HG02943 (cell line): ENCODE results near the gene PIK3R2.

Experiments
- ATAC-seq: cut with Tn5 transposase; IDR thresholded peaks from one replicate; pipeline ENCODE4 v1.9.1; 2021; ENCODE audit warnings: mild to moderate bottlenecking, low read depth, moderate library complexity; ENCODE audit not compliant: unreplicated experiment

The PIK3R2 gene

DNA sequence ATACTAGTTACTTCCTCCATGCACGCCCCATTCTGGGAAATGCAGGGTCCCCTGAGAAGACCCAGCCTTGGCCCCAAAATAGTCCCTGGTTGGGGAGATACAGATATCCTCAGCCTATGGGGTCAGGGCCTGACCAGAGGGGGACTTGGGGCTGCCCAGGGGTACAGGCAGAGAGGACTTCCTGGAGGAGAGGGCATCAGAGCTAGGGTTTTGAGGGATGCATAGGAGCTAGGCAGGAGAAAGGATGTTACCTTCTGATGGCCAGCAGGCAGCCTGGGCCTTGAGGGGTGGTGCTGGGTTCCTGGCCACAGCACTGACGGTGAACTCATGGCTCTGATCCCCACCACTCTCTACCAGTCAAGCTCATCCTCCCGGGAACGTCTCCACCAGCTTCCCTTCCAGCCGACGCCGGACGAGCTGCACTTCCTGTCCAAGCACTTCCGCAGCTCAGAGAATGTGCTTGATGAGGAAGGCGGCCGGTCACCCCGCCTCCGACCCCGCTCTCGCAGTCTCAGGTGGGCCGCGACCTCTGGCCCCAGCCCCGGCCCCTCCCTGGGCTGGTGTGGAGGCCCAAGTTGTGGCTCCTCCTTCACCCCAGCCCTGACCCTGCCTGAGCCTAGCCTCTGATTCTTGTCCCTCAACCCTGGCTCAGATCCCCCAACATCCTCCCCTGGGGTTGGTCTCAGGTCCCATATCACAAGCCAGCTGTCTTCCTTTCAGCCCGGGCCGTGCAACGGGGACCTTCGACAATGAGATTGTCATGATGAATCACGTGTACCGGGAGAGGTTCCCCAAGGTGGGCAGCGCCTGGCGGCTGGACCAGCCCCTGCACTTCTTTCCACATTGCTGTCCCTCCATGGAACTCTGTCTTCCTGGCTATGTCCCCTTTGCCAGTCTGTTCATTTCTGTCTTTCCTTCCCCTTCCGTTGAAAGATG is 29.8 kb upstream of the PIK3R2 start:
- no peak for ATAC-seq

DNA sequence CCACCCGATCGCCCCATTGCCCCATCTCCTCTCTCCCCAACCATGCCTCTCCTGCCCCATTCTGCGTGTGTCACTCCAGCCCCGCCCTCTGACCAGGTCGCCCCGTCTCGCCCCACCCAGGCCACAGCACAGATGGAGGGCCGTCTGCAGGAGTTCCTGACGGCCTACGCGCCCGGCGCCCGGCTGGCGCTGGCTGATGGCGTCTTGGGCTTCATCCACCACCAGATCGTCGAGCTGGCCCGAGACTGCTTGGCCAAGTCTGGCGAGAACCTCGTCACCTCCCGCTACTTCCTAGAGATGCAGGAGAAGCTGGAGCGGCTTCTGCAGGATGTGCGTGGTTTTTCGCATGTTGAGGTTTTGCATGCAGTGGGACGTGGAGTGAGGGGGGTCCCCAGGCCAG is 29.1 kb upstream of the PIK3R2 start:
- no peak for ATAC-seq

GRCh38 chr19:18126097-18126496 is 26.9 kb upstream of the PIK3R2 start:
- ATAC-seq: no peak

DNA sequence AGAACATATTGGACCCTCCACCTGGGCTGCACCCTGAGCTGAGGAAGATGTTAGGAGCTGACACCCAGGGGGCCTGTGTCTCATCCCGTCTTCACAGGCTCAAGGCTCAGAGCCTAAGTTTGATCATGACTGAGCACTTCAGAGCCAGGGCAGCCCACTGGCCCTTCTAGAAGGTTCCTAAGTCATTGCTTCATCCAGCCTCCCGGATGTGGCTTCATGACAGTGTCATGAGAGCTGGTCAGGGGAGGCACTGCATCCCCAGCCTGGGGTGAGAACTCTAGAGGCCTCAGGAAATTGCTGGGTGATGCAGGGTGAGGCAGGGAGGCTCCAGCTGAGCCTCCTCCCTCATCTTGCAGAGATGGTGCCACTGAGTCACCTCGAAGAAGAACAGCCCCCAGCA is 24.9 kb upstream of the PIK3R2 start:
- ATAC-seq: no peak

- ATAC-seq: no peak
These were observed 24.2 kb upstream of the PIK3R2 start for GRCh38 chr19:18128805-18129204.

DNA sequence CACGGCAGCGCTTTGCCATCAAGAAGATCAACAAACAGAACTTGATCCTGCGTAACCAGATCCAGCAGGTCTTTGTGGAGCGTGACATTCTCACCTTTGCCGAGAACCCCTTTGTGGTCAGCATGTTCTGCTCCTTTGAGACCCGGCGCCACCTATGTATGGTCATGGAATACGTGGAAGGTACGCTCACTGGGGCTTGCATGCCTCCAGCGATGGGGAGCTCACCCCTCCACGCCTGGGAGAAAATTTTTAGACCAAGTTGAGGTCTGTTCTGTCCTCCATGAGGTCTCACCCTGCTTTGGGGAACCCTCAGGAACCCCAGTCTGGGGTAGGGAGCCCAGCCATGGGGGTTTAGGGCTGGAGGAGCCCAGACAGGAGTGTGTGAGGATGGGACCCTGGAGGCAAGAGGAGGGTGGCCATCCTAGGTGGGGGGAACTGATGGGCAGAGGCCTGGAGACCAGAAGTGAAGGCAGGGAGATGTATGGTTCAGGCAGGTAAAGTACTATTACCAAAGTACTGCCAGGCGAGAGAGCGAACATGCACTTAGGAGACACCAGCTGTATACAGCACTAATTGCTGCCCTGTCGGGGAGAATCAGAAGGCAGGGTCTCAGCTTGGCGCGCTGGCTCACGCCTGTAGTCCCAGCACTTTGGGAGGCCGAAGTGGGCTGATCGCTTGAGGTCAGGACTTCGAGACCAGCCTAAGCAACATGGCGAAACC is 22.3 kb upstream of the PIK3R2 start:
- no peak for ATAC-seq

DNA sequence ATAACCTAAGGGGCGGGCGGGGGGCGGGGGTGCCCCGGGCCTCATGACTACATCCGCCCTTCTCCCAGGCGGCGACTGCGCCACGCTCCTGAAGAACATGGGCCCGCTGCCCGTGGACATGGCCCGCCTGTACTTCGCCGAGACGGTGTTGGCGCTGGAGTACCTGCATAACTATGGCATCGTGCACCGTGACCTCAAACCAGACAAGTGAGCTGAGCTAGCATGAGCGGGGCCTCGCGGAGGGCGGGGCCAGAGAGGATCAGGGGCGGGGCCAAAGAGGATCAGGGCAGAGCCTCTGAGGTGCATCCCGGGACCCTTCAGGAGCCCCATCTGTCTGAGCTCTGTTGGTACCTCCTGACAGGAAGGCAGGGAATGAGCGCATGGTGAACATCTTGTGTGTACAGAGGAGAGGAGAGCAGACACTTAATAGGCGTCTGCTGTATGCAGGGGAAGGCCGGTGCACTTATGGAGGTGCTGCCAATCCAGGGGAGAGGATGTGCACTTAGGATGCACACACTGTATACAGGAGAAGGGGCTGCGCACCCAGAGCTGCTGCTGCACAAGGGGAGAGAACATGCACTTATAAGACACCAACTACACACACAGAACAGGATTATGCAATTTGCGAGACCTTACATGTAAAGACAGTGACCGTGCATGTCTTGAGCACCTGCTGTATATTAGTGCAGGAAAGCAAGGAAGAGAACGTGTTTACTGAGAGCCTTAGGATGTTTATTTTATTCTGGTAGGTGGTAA is 20.9 kb upstream of the PIK3R2 start:
- no peak for ATAC-seq

DNA sequence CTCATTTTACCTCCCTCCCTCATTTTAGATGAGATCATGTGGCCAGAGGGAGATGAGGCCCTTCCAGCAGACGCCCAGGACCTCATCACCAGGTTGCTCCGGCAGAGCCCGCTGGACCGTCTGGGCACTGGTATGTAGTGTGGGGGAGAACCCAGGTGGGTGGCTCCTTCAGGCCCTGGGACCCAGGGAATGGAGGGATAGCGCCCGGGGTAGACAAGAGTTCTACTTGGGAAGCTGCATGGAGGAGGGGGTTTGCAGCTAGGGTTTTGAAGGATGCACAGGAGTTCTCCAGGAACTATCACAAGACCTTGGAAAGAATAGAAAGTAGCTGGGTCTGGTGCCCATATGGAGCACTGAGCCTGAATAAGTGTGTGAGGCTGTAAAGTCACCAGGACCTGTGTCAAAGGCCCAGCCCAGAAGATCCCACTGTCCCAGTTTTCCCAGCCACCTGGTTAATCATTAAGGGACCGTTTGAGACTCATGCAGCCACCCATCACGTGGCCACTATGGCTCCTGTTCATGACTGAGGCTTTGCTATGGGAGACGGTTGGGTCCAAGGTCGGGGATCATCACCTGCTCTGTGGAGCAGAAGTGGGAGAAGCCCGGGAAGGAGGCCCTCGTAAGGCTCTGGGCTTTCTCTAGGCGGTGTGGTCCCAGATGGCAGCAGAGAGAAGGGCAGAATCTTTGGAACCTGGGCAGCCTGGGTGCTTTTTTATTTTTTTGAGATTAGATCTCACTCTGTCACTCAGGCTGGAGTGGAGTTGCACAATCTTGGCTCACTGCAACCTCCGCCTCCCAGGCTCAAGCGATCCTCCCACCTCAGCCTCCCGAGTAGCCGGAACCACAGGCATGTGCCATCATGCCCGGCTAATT is 17.0 kb upstream of the PIK3R2 start:
- ATAC-seq: no peak

DNA sequence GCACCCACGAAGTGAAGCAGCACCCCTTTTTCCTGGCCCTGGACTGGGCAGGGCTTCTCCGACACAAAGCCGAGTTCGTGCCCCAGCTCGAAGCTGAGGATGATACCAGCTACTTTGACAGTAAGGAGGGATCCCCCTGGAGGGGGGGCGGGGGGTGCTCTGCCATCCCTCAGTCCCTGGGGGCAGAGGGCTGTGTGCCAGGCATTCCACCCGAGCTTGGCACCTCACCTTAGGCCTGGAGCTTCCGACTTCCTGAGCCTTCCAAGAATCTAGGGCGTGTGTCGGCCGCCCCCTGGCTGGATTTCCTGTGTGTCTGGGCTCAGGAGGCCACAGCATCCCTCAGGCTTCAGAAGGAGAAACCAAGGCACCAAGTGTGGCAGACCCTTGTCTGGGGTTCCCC is 15.7 kb upstream of the PIK3R2 start:
- no peak for ATAC-seq

- no peak for ATAC-seq
These were observed 15.2 kb upstream of the PIK3R2 start for GRCh38 chr19:18137657-18138339.

GRCh38 chr19:18140473-18140872 is 12.5 kb upstream of the PIK3R2 start:
- ATAC-seq: no peak

- no peak for ATAC-seq
These were observed 11.9 kb upstream of the PIK3R2 start for GRCh38 chr19:18141031-18141430.

GRCh38 chr19:18143902-18144301 is 9.1 kb upstream of the PIK3R2 start:
- ATAC-seq: no peak

DNA sequence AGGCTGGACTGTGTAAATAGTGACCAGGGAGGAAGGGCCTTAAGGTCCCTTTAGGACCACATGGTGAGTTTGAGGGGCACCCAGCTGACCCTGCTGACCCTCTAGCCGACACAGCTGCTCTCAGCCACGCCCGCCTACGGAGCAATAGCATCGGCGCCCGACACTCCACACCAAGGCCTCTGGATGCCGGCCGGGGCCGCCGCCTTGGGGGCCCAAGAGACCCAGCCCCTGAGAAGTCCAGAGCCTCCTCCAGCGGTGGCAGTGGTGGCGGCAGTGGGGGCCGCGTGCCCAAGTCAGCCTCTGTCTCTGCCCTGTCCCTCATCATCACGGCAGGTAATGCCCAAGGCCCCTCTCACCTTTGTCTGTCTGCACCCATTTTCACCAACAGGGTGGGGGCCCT is 8.6 kb upstream of the PIK3R2 start:
- no peak for ATAC-seq

GRCh38 chr19:18144906-18145305 is 8.1 kb upstream of the PIK3R2 start:
- ATAC-seq: no peak

GRCh38 chr19:18145391-18145999 is 7.5 kb upstream of the PIK3R2 start:
- no peak for ATAC-seq

DNA sequence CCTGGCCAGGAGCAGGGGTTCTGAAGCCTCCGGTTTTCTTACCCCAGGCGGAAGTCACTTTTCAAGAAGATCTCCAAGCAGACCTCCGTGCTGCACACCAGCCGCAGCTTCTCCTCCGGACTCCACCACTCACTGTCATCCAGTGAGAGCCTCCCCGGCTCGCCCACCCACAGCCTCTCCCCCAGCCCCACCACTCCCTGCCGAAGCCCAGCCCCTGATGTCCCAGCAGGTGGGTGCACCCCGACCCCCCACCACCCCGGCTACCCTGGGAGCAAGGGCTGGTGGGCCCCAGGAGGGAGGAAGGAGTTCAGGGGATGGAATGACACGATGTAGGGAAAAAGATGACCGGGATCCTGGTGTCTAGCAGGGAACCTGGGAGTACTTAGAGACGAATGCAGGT is 5.6 kb upstream of the PIK3R2 start:
- no peak for ATAC-seq

DNA sequence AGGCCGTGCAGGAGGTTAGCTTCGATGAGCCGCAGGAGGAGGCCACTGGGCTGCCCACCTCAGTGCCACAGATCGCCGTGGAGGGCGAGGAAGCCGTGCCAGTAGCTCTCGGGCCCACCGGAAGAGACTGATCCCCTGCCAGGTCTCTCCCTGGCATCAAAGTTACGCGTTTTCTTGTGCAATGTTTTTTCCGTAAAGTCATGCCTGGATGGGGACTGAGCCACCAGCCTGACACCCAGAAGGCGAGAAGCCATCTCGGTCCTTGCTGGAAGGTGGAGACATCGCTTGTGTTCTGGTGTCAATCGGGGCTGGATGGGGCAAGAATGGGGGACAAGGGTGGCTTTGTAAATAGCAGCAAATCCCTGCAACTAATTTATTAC is 3.4 kb upstream of the PIK3R2 start:
- ATAC-seq: no peak
